HG03103 (cell line): Measurements from ENCODE around the gene ATP1B4.

Experiments
- ATAC-seq: cut with Tn5 transposase; IDR thresholded peaks from one replicate; pipeline ENCODE4 v1.9.1; 2021; ENCODE audit warnings: low read depth; ENCODE audit not compliant: unreplicated experiment

ATP1B4 gene

DNA sequence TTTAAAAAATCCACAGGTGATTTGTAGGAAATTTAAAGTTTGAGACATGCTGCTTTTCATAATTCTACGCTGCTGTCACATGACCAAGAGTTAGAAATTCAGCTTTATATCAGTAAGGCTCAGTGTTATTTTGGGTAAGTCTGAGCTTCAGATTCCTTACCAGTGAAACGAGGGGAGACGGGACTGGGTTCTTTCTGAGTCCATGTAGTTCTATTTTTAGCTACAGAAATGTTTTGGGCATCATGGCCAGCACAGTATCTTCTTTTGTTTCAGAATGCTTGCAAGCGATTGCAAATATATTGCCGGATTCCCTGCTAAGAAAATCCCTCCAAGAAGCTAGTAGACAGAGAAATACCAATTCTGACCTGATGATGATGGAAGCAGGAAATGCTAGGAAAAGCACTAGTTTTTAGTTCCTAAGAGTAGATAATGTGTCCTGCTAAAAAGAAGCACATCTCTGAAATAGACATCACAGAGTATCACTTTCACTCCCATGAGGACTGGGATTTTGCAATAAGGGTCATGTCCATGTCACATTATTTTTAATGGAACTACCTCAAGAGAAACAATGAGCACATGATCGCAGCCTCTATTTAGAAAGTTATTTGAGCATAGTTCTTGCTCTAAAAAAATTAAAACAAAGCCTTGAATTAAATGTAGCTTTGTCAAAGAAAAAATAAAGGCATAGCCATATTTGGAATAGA, 10.9 kb downstream of the ATP1B4 start:
- no peak for ATAC-seq

DNA sequence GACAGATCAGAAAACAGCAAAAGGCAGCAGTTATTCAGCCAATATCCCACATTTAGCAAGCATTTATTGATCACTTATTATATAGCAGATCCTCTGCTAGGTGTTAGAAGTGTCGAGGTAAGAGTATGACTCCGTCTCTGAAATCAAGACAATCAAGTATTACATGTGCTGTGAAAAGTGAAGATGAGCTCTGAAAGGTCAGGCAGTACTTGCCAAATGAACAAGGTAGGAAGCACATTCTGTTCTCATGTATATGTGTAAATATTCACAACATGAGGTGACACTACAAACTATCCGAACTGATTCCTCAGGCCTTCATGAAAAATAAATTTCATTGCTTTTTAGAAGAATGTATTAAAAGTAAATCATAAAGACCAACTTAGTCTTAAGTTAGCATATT, 15.3 kb downstream of the ATP1B4 start:
- ATAC-seq: no peak

DNA sequence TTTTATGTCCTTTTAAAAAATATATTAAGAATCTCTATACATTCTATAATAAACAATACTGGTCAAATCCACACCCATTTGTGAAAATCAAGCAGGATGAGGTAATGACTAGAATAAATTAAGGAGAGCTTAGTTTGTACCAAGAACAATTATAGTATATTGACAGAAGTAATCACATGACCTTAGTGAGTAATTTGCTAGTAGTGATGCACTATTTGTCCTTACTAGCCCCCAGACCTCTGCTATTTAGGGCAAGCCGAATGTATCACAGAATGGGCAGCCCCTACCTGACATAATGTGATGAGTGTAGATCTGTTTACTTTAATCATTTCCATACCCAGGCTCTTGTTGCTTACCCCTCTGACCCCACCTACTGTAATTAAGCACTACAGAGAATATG, 15.8 kb downstream of the ATP1B4 start:
- ATAC-seq: no peak

DNA sequence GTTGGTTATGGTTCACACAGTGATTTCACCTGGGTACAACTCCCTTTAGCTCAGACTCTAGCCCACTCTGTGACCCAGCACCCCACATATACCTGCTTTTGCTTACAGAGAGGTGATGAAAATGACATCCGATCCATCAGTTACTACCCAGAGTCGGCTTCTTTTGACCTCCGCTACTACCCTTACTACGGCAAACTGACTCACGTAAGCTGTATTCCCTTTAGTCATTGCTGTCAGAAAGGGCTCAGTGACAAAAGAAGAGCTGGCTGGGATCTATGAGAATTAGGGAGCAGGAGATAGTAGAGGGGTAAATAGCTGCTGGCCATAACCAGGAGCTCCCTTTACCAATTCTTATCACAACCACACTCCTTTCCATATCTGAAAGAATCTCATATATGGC, 16.7 kb downstream of the ATP1B4 start:
- ATAC-seq: no peak

- ATAC-seq: no peak
Observed at GRCh38 chrX:120379937-120380681, 18.2 kb downstream of the ATP1B4 start.

- ATAC-seq: no peak
Observed at GRCh38 chrX:120380699-120381098, 18.8 kb downstream of the ATP1B4 start.

GRCh38 chrX:120401301-120401700, 39.4 kb downstream of the ATP1B4 start:
- ATAC-seq: no peak

- ATAC-seq: no peak
Observed at GRCh38 chrX:120402369-120402768, 40.5 kb downstream of the ATP1B4 start.

GRCh38 chrX:120406638-120407037, 44.7 kb downstream of the ATP1B4 start:
- ATAC-seq: no peak

DNA sequence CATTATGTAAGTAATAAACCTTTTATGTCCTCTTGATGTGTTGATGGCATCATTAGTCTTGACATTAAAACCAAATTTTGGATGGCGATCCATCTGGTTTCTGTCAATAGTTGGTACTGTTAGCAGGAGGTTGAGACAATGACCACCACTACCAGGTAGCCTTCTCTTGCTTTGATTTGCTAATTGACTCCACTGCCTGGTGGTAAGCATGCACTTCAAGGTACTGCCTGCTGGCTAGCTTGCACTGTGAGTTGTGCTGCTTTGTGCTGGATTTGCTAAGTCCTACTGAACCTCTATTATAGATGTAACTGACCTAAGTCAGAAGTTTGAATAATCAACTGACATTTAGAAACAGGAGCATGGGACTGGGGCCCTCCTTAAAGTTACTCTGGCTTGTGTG, 46.3 kb downstream of the ATP1B4 start:
- no peak for ATAC-seq

DNA sequence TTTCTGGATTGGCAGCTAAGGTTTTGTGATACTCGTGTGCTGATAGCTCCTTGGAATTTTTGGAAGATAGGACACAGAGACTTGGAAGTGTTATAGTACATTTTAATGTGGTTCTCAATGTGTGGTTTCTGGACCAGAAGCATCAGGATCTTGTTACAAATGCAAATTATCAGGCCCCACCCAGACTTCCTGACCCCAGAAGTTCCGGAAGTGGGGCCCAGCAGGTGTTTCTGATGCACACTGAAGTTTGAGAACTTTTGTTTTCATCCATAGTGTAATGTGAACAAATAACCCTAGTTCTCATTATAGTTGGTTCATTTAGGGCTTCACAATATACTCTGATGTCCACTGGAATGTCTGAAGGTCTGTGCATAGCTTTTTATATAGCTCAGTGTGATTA, 57.6 kb downstream of the ATP1B4 start:
- peak; percentile 73 for ATAC-seq

DNA sequence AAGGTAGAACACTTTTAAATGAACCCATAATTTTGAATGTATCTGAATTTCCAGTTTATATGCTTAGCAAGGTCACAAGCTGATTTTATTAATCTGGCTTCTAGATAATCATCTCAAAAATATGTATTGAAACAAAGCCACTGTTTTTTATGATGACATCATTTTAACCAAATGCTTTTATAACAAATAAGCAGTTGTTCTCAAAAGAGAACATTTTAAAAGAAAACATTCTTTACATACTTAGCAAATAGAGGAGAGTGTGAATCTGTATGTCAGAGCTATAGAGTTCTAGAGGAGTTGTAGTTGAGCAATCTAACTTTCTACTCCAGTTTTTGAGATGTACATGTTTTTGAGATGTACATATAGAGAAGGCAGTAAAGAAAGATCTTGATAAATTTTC, 64.7 kb downstream of the ATP1B4 start:
- no peak for ATAC-seq

GRCh38 chrX:120428309-120428708, 66.4 kb downstream of the ATP1B4 start:
- no peak for ATAC-seq

- no peak for ATAC-seq
Observed at GRCh38 chrX:120429776-120430540, 68.1 kb downstream of the ATP1B4 start.
